H9 (cell line): ENCODE data around the gene ZP1. TPM values are rescaled to one million over a fixed set of nuclear protein-coding genes. Genes with fewer than 3 reads are reported as not detected.

Experiments
- DNase-seq: peaks from one replicate; pipeline ENCODE4 v3.0.0-alpha.2; 2017
- H2AFZ ChIP-seq: one replicate; pipeline ENCODE4 v1.6.1; 2013; ENCODE audit warnings: mild to moderate bottlenecking, low read length, control low read depth, moderate library complexity
- H2AK5ac ChIP-seq: 2 replicates; pipeline ENCODE4 v1.6.1; 2013; ENCODE audit warnings: low read length, control low read depth, mixed read lengths; ENCODE audit not compliant: insufficient read length
- H2BK120ac ChIP-seq: one replicate; pipeline ENCODE4 v1.6.1; 2013; ENCODE audit warnings: low read depth, mild to moderate bottlenecking, low read length, control low read depth, inconsistent platforms; ENCODE audit not compliant: poor library complexity, severe bottlenecking
- H2BK12ac ChIP-seq: 2 replicates; pipeline ENCODE4 v1.6.1; 2013; ENCODE audit warnings: low read length, control low read depth, mixed read lengths, low read depth; ENCODE audit not compliant: insufficient read length
- H2BK15ac ChIP-seq: 2 replicates; pipeline ENCODE4 v1.6.1; 2013; ENCODE audit warnings: low read depth, low read length, control low read depth
- H2BK20ac ChIP-seq: one replicate; pipeline ENCODE4 v1.6.1; 2013; ENCODE audit warnings: low read depth, mild to moderate bottlenecking, low read length, control low read depth, inconsistent platforms; ENCODE audit not compliant: poor library complexity, severe bottlenecking
- H2BK5ac ChIP-seq: 2 replicates; pipeline ENCODE4 v1.6.1; 2013; ENCODE audit warnings: low read length, control low read depth, mixed read lengths; ENCODE audit not compliant: insufficient read length
- H3K14ac ChIP-seq: 2 replicates; pipeline ENCODE4 v1.6.1; 2013; ENCODE audit warnings: low read length, control low read depth; ENCODE audit not compliant: insufficient read depth
- H3K18ac ChIP-seq: 2 replicates; pipeline ENCODE4 v1.6.1; 2013; ENCODE audit warnings: low read depth, mild to moderate bottlenecking, mixed read lengths, low read length, control low read depth; ENCODE audit not compliant: insufficient read length
- H3K23ac ChIP-seq: 2 replicates; pipeline ENCODE4 v1.6.1; 2013; ENCODE audit warnings: low read length, control low read depth, mixed read lengths, low read depth; ENCODE audit not compliant: insufficient read length
- H3K23me2 ChIP-seq: 2 replicates; pipeline ENCODE4 v1.6.1; 2013; ENCODE audit warnings: low read depth, mild to moderate bottlenecking, mixed read lengths, low read length, control low read depth; ENCODE audit not compliant: insufficient read length, poor library complexity, severe bottlenecking
- H3K27ac ChIP-seq: 2 replicates; pipeline ENCODE4 v1.5.1; 2013; ENCODE audit warnings: low read length, control low read depth, mixed read lengths, low read depth; ENCODE audit not compliant: insufficient read length
- H3K27me3 ChIP-seq: 2 replicates; pipeline ENCODE4 v1.6.1; 2013; ENCODE audit warnings: low read length, control low read depth, inconsistent platforms; ENCODE audit not compliant: insufficient read depth
- H3K4ac ChIP-seq: 2 replicates; pipeline ENCODE4 v1.6.1; 2013; ENCODE audit warnings: low read depth, mild to moderate bottlenecking, control low read depth, inconsistent platforms, low read length, moderate library complexity
- H3K4me1 ChIP-seq: 2 replicates; pipeline ENCODE4 v1.6.1; 2013; ENCODE audit warnings: low read length, control low read depth, inconsistent platforms; ENCODE audit not compliant: insufficient read depth
- H3K4me2 ChIP-seq: 2 replicates; pipeline ENCODE4 v1.6.1; 2013; ENCODE audit warnings: low read length, control low read depth, mixed read lengths; ENCODE audit not compliant: insufficient read length, insufficient read depth
- H3K56ac ChIP-seq: 2 replicates; pipeline ENCODE4 v1.6.1; 2013; ENCODE audit warnings: low read depth, mild to moderate bottlenecking, mixed read lengths, low read length, control low read depth; ENCODE audit not compliant: insufficient read length
- H3K79me1 ChIP-seq: 2 replicates; pipeline ENCODE4 v1.6.1; 2013; ENCODE audit warnings: low read depth, mild to moderate bottlenecking, moderate library complexity, low read length, control low read depth, inconsistent platforms; ENCODE audit not compliant: insufficient read depth, poor library complexity, severe bottlenecking
- H3K79me2 ChIP-seq: 2 replicates; pipeline ENCODE4 v1.6.1; 2013; ENCODE audit warnings: low read length, control low read depth, inconsistent platforms; ENCODE audit not compliant: insufficient read depth
- H3K9ac ChIP-seq: 2 replicates; pipeline ENCODE4 v1.6.1; 2013; ENCODE audit warnings: low read length, control low read depth, mixed read lengths; ENCODE audit not compliant: insufficient read length; ENCODE audit errors: extremely low read depth
- H3K9me3 ChIP-seq: one replicate; pipeline ENCODE4 v1.6.1; 2013; ENCODE audit warnings: low read depth, low read length, inconsistent platforms; ENCODE audit not compliant: control insufficient read depth
- H3T11ph ChIP-seq: one replicate; pipeline ENCODE4 v1.6.1; 2013; ENCODE audit warnings: mild to moderate bottlenecking, low read length, control low read depth, inconsistent platforms
- H4K20me1 ChIP-seq: one replicate; pipeline ENCODE4 v1.6.1; 2013; ENCODE audit not compliant: control insufficient read depth, insufficient read length, insufficient read depth
- H4K5ac ChIP-seq: 2 replicates; pipeline ENCODE4 v1.6.1; 2013; ENCODE audit warnings: low read depth, mild to moderate bottlenecking, mixed read lengths, low read length, control low read depth; ENCODE audit not compliant: insufficient read length
- H4K8ac ChIP-seq: replicated peaks from 2 replicates; pipeline ENCODE4 v1.6.1; 2013; ENCODE audit warnings: low read length, control low read depth, mixed read lengths, low read depth; ENCODE audit not compliant: insufficient read length
- H4K91ac ChIP-seq: 2 replicates; pipeline ENCODE4 v1.6.1; 2013; ENCODE audit warnings: low read depth, mild to moderate bottlenecking, moderate library complexity, mixed read lengths, low read length, control low read depth; ENCODE audit not compliant: insufficient read length
- H3K27ac Mint-ChIP-seq, 3 experiments: 2 replicates in 2 of 3; 3 replicates in 1 of 3; pipeline ENCODE4 v1.8.0; 2020 to 2021; ENCODE audit warnings: mixed read lengths in 3 of 3, mild to moderate bottlenecking in 1 of 3, moderate library complexity in 1 of 3
- H3K27me3 Mint-ChIP-seq: 2 replicates; pipeline ENCODE4 v1.8.0; 2021; ENCODE audit warnings: low read depth, mild to moderate bottlenecking, moderate library complexity, mixed read lengths
- H3K36me3 Mint-ChIP-seq, 3 experiments: 2 replicates in 2 of 3; 3 replicates in 1 of 3; pipeline ENCODE4 v1.8.0; 2020 to 2021; ENCODE audit warnings: low read depth in 3 of 3, mixed read lengths in 3 of 3; ENCODE audit not compliant: insufficient read depth in 1 of 3
- H3K4me1 Mint-ChIP-seq, 2 experiments: 2 replicates each; pipeline ENCODE4 v1.8.0; 2020; ENCODE audit warnings: mixed read lengths in 2 of 2
- H3K4me3 Mint-ChIP-seq, 2 experiments: 2 replicates in 1 of 2; 3 replicates in 1 of 2; pipeline ENCODE4 v1.8.0; 2020 to 2021; ENCODE audit warnings: mild to moderate bottlenecking in 2 of 2, mixed read lengths in 2 of 2, moderate library complexity in 1 of 2
- H3K9me3 Mint-ChIP-seq, 2 experiments: 2 replicates in 1 of 2; 3 replicates in 1 of 2; pipeline ENCODE4 v1.8.0; 2020; ENCODE audit warnings: mild to moderate bottlenecking in 2 of 2, mixed read lengths in 2 of 2, moderate library complexity in 1 of 2
- WGBS: extraction: QIAGEN DNeasy Blood & Tissue Kit; methylation state at CpG from one replicate; pipeline ENCODE4 v1.1.7; 2013; ENCODE audit warnings: missing lambda C conversion rate, low lambda C conversion rate, mixed read lengths; ENCODE audit not compliant: insufficient read length; ENCODE audit errors: extremely low coverage; 5-methylcytosine and 5-hydroxymethylcytosine counted together
- total RNA-seq: library from RNA; stranded (reverse); gene quantifications from 2 replicates; pipeline ENCODE4 v1.2.1, GENCODE V29; 2021
- TF ChIP-seq, protein P1 (sequence below): fragments of 200-600 bp; sonication (generic); conservative IDR thresholded peaks from 3 replicates; pipeline ENCODE4 v1.8.0; 2021; ENCODE audit warnings: antibody characterized with exemption, mild to moderate bottlenecking

Gene ZP1
- total RNA-seq, 1 experiment from 2014 or later = not detected

DNA sequence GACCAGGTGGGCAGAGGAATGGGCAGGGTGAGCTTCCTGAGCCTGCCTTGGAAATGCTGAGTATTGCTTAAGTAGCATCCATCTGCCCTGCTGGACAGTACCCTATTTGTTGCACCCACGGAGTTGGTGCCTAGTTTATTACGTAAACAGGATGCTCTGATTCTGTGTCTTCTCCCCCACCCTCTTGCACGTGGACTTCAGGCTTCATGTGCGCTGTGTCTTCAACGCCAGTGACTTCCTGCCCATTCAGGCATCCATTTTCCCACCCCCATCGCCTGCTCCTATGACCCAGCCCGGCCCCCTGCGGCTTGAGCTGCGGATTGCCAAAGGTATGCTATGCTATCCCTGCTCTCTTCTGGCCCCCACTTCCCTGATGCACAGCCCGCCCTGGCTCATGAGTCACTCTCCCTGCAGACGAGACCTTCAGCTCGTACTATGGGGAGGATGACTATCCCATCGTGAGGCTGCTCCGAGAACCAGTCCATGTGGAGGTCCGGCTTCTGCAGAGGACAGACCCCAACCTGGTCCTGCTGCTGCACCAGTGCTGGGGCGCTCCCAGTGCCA lies 5.7 kb downstream of the ZP1 start:
- Mint-ChIP-seq H3K27ac (peak overlapping the region in 2 of 3 experiments; percentile 19 to 34; a peak in 3 of 7 replicates), H3K36me3 (no peaks in the 10 kb centered on the region), H3K4me3 (no peak overlapping the region), H3K27me3 (no peaks in the 10 kb centered on the region; the same call in 1 of the 2 replicates), H3K9me3 (no peaks in the 10 kb centered on the region), H3K4me1 (peaks cover 8 to 9% of the 10 kb centered on the region in 2 experiments)
- Histone ChIP-seq H4K8ac (no peak overlapping the region), H3K79me2 (no peaks in the 10 kb centered on the region), H2BK15ac (no peak overlapping the region), H3K14ac (no peak overlapping the region), H3K56ac (no peak overlapping the region), H2BK5ac (no peak overlapping the region), H3K9me3 (no peaks in the 10 kb centered on the region), H3K79me1 (no peaks in the 10 kb centered on the region), H2AFZ (no peak overlapping the region), H3K4me1 (peaks cover 2% of the 10 kb centered on the region; the same call in 1 of the 2 replicates), H3K9ac (no peak overlapping the region), H4K91ac (no peak overlapping the region), H3K4me2 (no peak overlapping the region), H2BK20ac (no peak overlapping the region), H3K18ac (no peak overlapping the region), H3T11ph (no peak overlapping the region), H3K27me3 (no peaks in the 10 kb centered on the region), H4K20me1 (no peaks in the 10 kb centered on the region), H4K5ac (no peak overlapping the region), H3K4ac (no peak overlapping the region), H3K27ac (no peak overlapping the region), H3K23me2 (no peaks in the 10 kb centered on the region), H2AK5ac (no peak overlapping the region), H2BK120ac (no peak overlapping the region), H3K23ac (no peak overlapping the region), H2BK12ac (no peak overlapping the region)
- peak; percentile 64 for DNase-seq
- no CpG with 5 or more reads among the region's 16 CpGs for WGBS
- TF ChIP-seq, protein P1, sequence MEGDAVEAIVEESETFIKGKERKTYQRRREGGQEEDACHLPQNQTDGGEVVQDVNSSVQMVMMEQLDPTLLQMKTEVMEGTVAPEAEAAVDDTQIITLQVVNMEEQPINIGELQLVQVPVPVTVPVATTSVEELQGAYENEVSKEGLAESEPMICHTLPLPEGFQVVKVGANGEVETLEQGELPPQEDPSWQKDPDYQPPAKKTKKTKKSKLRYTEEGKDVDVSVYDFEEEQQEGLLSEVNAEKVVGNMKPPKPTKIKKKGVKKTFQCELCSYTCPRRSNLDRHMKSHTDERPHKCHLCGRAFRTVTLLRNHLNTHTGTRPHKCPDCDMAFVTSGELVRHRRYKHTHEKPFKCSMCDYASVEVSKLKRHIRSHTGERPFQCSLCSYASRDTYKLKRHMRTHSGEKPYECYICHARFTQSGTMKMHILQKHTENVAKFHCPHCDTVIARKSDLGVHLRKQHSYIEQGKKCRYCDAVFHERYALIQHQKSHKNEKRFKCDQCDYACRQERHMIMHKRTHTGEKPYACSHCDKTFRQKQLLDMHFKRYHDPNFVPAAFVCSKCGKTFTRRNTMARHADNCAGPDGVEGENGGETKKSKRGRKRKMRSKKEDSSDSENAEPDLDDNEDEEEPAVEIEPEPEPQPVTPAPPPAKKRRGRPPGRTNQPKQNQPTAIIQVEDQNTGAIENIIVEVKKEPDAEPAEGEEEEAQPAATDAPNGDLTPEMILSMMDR = no peak
